Trophoblast cell (in vitro differentiated cells and primary cell): ENCODE results near the gene CEACAM16.

ENCODE experiments used
- DNase-seq, 2 donors: peaks; one replicate each; pipeline ENCODE4 v3.0.0-alpha.2; 2016
- H2AFZ ChIP-seq: 2 replicates; pipeline ENCODE4 v1.6.1; 2013; ENCODE audit warnings: low read length, moderate library complexity, mild to moderate bottlenecking; ENCODE audit not compliant: insufficient read depth, poor library complexity
- H2AK5ac ChIP-seq: 2 replicates; pipeline ENCODE4 v1.6.1; 2013; ENCODE audit warnings: mild to moderate bottlenecking, low read length
- H2BK120ac ChIP-seq: 2 replicates; pipeline ENCODE4 v1.6.1; 2013; ENCODE audit warnings: low read length, mild to moderate bottlenecking, moderate library complexity; ENCODE audit not compliant: insufficient read depth, poor library complexity
- H2BK12ac ChIP-seq: 2 replicates; pipeline ENCODE4 v1.6.1; 2013; ENCODE audit warnings: mild to moderate bottlenecking, low read length, moderate library complexity
- H2BK5ac ChIP-seq: 2 replicates; pipeline ENCODE4 v1.6.1; 2013; ENCODE audit warnings: low read length, low read depth, moderate library complexity, mild to moderate bottlenecking; ENCODE audit not compliant: poor library complexity
- H3K14ac ChIP-seq: 2 replicates; pipeline ENCODE4 v1.6.1; 2013; ENCODE audit warnings: mild to moderate bottlenecking, low read length
- H3K18ac ChIP-seq: 2 replicates; pipeline ENCODE4 v1.6.1; 2013; ENCODE audit warnings: mild to moderate bottlenecking, low read length
- H3K23ac ChIP-seq: 2 replicates; pipeline ENCODE4 v1.6.1; 2013; ENCODE audit warnings: low read length
- H3K27ac ChIP-seq: 2 replicates; pipeline ENCODE4 v1.5.1; 2013; ENCODE audit warnings: low read depth, mild to moderate bottlenecking, inconsistent platforms, low read length, moderate library complexity
- H3K27me3 ChIP-seq: 2 replicates; pipeline ENCODE4 v1.6.1; 2013; ENCODE audit warnings: inconsistent platforms, mild to moderate bottlenecking, low read length, moderate library complexity; ENCODE audit not compliant: insufficient read depth
- H3K36me3 ChIP-seq, 2 experiments: 1 replicate in 1 of 2; 2 replicates in 1 of 2; pipeline ENCODE4 v1.6.1; 2013; ENCODE audit warnings: low read length in 2 of 2, mild to moderate bottlenecking in 2 of 2, moderate library complexity in 1 of 2; ENCODE audit not compliant: insufficient read depth in 2 of 2, control insufficient read depth in 1 of 2
- H3K4ac ChIP-seq: 2 replicates; pipeline ENCODE4 v1.6.1; 2013; ENCODE audit warnings: low read depth, mild to moderate bottlenecking, low read length, moderate library complexity
- H3K4me1 ChIP-seq, 2 experiments: 1 replicate in 1 of 2; 2 replicates in 1 of 2; pipeline ENCODE4 v1.6.1; 2013; ENCODE audit warnings: low read length in 2 of 2, mild to moderate bottlenecking in 2 of 2, moderate library complexity in 1 of 2; ENCODE audit not compliant: insufficient read depth in 2 of 2, control insufficient read depth in 1 of 2
- H3K4me2 ChIP-seq: 2 replicates; pipeline ENCODE4 v1.6.1; 2013; ENCODE audit warnings: inconsistent platforms, mild to moderate bottlenecking, low read length, moderate library complexity
- H3K4me3 ChIP-seq: 2 replicates; pipeline ENCODE4 v1.5.1; 2013; ENCODE audit warnings: mild to moderate bottlenecking, low read depth, low read length, inconsistent platforms
- H3K79me1 ChIP-seq: one replicate; pipeline ENCODE4 v1.6.1; 2013; ENCODE audit warnings: low read length
- H3K79me2 ChIP-seq: 2 replicates; pipeline ENCODE4 v1.6.1; 2013; ENCODE audit warnings: low read length, mild to moderate bottlenecking; ENCODE audit not compliant: control insufficient read depth, insufficient read depth, poor library complexity
- H3K9ac ChIP-seq: 2 replicates; pipeline ENCODE4 v1.6.1; 2013; ENCODE audit warnings: mild to moderate bottlenecking, low read length
- H3K9me3 ChIP-seq: 2 replicates; pipeline ENCODE4 v1.6.1; 2013; ENCODE audit warnings: low read depth, mild to moderate bottlenecking, control low read depth, inconsistent platforms, low read length; ENCODE audit not compliant: insufficient read depth
- H4K12ac ChIP-seq: 2 replicates; pipeline ENCODE4 v1.6.1; 2013; ENCODE audit warnings: low read depth, mild to moderate bottlenecking, low read length, moderate library complexity
- H4K8ac ChIP-seq: 2 replicates; pipeline ENCODE4 v1.6.1; 2013; ENCODE audit warnings: low read depth, mild to moderate bottlenecking, low read length, moderate library complexity
- H4K91ac ChIP-seq: one replicate; pipeline ENCODE4 v1.6.1; 2013; ENCODE audit warnings: low read depth, mild to moderate bottlenecking, low read length, moderate library complexity
- WGBS: extraction: QIAGEN DNeasy Blood & Tissue Kit; methylation state at CpG from one replicate; pipeline ENCODE4 v1.1.7; 2013; ENCODE audit warnings: missing lambda C conversion rate; ENCODE audit not compliant: insufficient read length, insufficient coverage; ENCODE audit errors: extremely low coverage; 5-methylcytosine and 5-hydroxymethylcytosine counted together

The CEACAM16 gene

GRCh38 chr19:44738136-44738535, 39.2 kb downstream of the CEACAM16 start:
- Histone ChIP-seq H3K27me3 (no peaks in the 10 kb centered on the region), H2BK120ac (no peak overlapping the region), H2BK12ac (no peak overlapping the region), H2AFZ (no peak overlapping the region), H3K14ac (no peak overlapping the region), H4K8ac (no peak overlapping the region), H3K9me3 (no peaks in the 10 kb centered on the region), H3K79me2 (no peaks in the 10 kb centered on the region), H2BK5ac (no peak overlapping the region), H4K91ac (no peak overlapping the region), H3K4me2 (no peak overlapping the region), H3K79me1 (peaks cover 4% of the 10 kb centered on the region), H3K36me3 (no peaks in the 10 kb centered on the region), H2AK5ac (no peak overlapping the region), H3K4me3 (no peak overlapping the region), H3K4me1 (peaks cover 7 to 12% of the 10 kb centered on the region in 2 experiments), H3K23ac (no peak overlapping the region), H3K27ac (no peak overlapping the region), H3K4ac (no peak overlapping the region), H4K12ac (no peak overlapping the region), H3K18ac (no peak overlapping the region), H3K9ac (no peak overlapping the region)
- no CpG with 5 or more reads among the region's 2 CpGs for WGBS
- no peak for DNase-seq

- Histone ChIP-seq H3K14ac (no peak overlapping the region), H3K79me1 (peaks cover 4% of the 10 kb centered on the region), H3K9me3 (no peaks in the 10 kb centered on the region), H2AK5ac (no peak overlapping the region), H4K8ac (no peak overlapping the region), H3K36me3 (no peaks in the 10 kb centered on the region), H2BK12ac (peak overlapping the region; percentile 45), H4K91ac (no peak overlapping the region), H2BK120ac (no peak overlapping the region), H2AFZ (no peak overlapping the region), H3K79me2 (no peaks in the 10 kb centered on the region), H3K23ac (no peak overlapping the region), H3K4ac (no peak overlapping the region), H3K27me3 (no peaks in the 10 kb centered on the region), H3K18ac (no peak overlapping the region), H2BK5ac (no peak overlapping the region), H3K27ac (no peak overlapping the region), H3K9ac (no peak overlapping the region), H3K4me3 (peak overlapping the region; percentile 9), H3K4me2 (no peak overlapping the region), H3K4me1 (peaks cover 7 to 12% of the 10 kb centered on the region in 2 experiments), H4K12ac (no peak overlapping the region)
- DNase-seq: peak; percentile 48 to 54
- WGBS: no CpG with 5 or more reads among the region's 11 CpGs
Measured at GRCh38 chr19:44738603-44739558, 39.9 kb downstream of the CEACAM16 start.

GRCh38 chr19:44740351-44740824, 41.4 kb downstream of the CEACAM16 start:
- H3K27ac ChIP-seq: no peak overlapping the region
- no peak overlapping the region for H2AK5ac ChIP-seq
- no peak overlapping the region for H3K4ac ChIP-seq
- no CpG with 5 or more reads among the region's 3 CpGs for WGBS
- no peak overlapping the region for H2BK5ac ChIP-seq
- no peaks in the 10 kb centered on the region for H3K9me3 ChIP-seq
- no peak overlapping the region for H3K14ac ChIP-seq
- H3K9ac ChIP-seq: no peak overlapping the region
- no peak for DNase-seq
- H3K27me3 ChIP-seq: no peaks in the 10 kb centered on the region
- no peak overlapping the region for H2BK12ac ChIP-seq
- H4K8ac ChIP-seq: no peak overlapping the region
- H3K23ac ChIP-seq: no peak overlapping the region
- H4K12ac ChIP-seq: no peak overlapping the region
- no peak overlapping the region for H2BK120ac ChIP-seq
- no peaks in the 10 kb centered on the region for H3K36me3 ChIP-seq
- no peak overlapping the region for H2AFZ ChIP-seq
- no peaks in the 10 kb centered on the region for H3K79me2 ChIP-seq
- H3K79me1 ChIP-seq: peaks cover 4% of the 10 kb centered on the region
- H4K91ac ChIP-seq: no peak overlapping the region
- peaks cover 7 to 12% of the 10 kb centered on the region in 2 experiments for H3K4me1 ChIP-seq
- no peak overlapping the region for H3K4me2 ChIP-seq
- H3K18ac ChIP-seq: no peak overlapping the region
- no peak overlapping the region for H3K4me3 ChIP-seq

- peaks cover under 1% of the 10 kb centered on the region for H3K27me3 ChIP-seq
- no peak overlapping the region for H4K8ac ChIP-seq
- H3K4me2 ChIP-seq: no peak overlapping the region
- no peak overlapping the region for H2BK120ac ChIP-seq
- no peaks in the 10 kb centered on the region for H3K79me2 ChIP-seq
- H3K36me3 ChIP-seq: no peaks in the 10 kb centered on the region
- no CpG with 5 or more reads among the region's 6 CpGs for WGBS
- no peak overlapping the region for H2BK5ac ChIP-seq
- peaks cover 4% of the 10 kb centered on the region for H3K79me1 ChIP-seq
- no peak overlapping the region for H2AFZ ChIP-seq
- H3K4me3 ChIP-seq: no peak overlapping the region
- H3K9ac ChIP-seq: no peak overlapping the region
- no peak overlapping the region for H3K27ac ChIP-seq
- no peak overlapping the region for H2BK12ac ChIP-seq
- no peak overlapping the region for H2AK5ac ChIP-seq
- H4K12ac ChIP-seq: no peak overlapping the region
- H4K91ac ChIP-seq: no peak overlapping the region
- DNase-seq: no peak
- H3K14ac ChIP-seq: no peak overlapping the region
- peaks cover 1% of the 10 kb centered on the region for H3K9me3 ChIP-seq
- no peak overlapping the region for H3K18ac ChIP-seq
- no peak overlapping the region for H3K4ac ChIP-seq
- no peak overlapping the region for H3K23ac ChIP-seq
- H3K4me1 ChIP-seq: peaks cover 7 to 12% of the 10 kb centered on the region in 2 experiments
Measured at GRCh38 chr19:44741258-44741731, 42.3 kb downstream of the CEACAM16 start.
